ENCODE data around the gene SLC37A3.
"Not testable (repeated sequence)": the region's sequence is repeated elsewhere in the genome, so short reads cannot be mapped to it uniquely, and the experiment has no call there.

SLC37A3 gene

GRCh38 chr7:140325600-140325999, 72.7 kb downstream of the SLC37A3 start:
- no peak overlapping the region for H2BK15ac ChIP-seq (ENCODE audit: low read depth, poor library complexity, severe bottlenecking)
- no peak overlapping the region for H4K8ac ChIP-seq (ENCODE audit: low read length)
- H3K4ac ChIP-seq (ENCODE audit: low read depth in 1 of 2, low read length in 2 of 2), result no peak overlapping the region
- no peak overlapping the region for H3K14ac ChIP-seq (ENCODE audit: low read length in 2 of 2)
- H2BK5ac ChIP-seq (ENCODE audit: low read depth, low read length, poor library complexity, severe bottlenecking), result no peak overlapping the region
- H3K23ac ChIP-seq (ENCODE audit: low read length in 2 of 2), result no peak overlapping the region
- peak overlapping the region in 1 of 2 experiments; percentile 62 for H3K4me3 ChIP-seq (ENCODE audit: insufficient read depth in 1 of 2, low read depth in 1 of 2, low read length in 2 of 2)
- H2BK12ac ChIP-seq (ENCODE audit: low read length in 2 of 2), result no peak overlapping the region
- no peak for DNase-seq
- no peaks in the 10 kb centered on the region for H3K36me3 ChIP-seq (ENCODE audit: control insufficient read depth in 1 of 2, insufficient read depth in 2 of 2, low read depth in 1 of 2, low read length in 2 of 2)
- no peak overlapping the region for H3K27ac ChIP-seq (ENCODE audit: low read length, poor library complexity, severe bottlenecking)
- H3K9me3 ChIP-seq (ENCODE audit: control insufficient read depth, low read length), result no peaks in the 10 kb centered on the region
- H3K4me1 ChIP-seq (ENCODE audit: control insufficient read depth, insufficient read depth, low read depth, low read length), result peaks cover 4% of the 10 kb centered on the region
- no peak overlapping the region for H4K91ac ChIP-seq (ENCODE audit: low read length)
- H3K4me2 ChIP-seq (ENCODE audit: low read length, poor library complexity, severe bottlenecking), result no peak overlapping the region
- no peak overlapping the region for H3K18ac ChIP-seq (ENCODE audit: low read depth in 1 of 2, low read length in 2 of 2)
- no peaks in the 10 kb centered on the region for H3K27me3 ChIP-seq (ENCODE audit: control insufficient read depth in 1 of 2, insufficient read depth in 1 of 2, low read length in 2 of 2)
- peak overlapping the region; percentile 36 for H3K9ac ChIP-seq (ENCODE audit: low read length)
- H2BK120ac ChIP-seq (ENCODE audit: low read depth, low read length), result no peak overlapping the region
- no peaks in the 10 kb centered on the region for H3K79me1 ChIP-seq (replicated peaks; ENCODE audit: low read length, poor library complexity, severe bottlenecking)
- no peak overlapping the region for H2AFZ ChIP-seq (ENCODE audit: low read depth, low read length)
- 90% methylated on average over 8 of the region's 8 CpGs for WGBS
- H2AK5ac ChIP-seq (ENCODE audit: low read length, severe bottlenecking), result no peak overlapping the region

- Histone ChIP-seq H3K36me3 (ENCODE audit: control insufficient read depth in 1 of 2, insufficient read depth in 2 of 2, low read depth in 1 of 2, low read length in 2 of 2) (no peaks in the 10 kb centered on the region), H3K27ac (ENCODE audit: low read length, poor library complexity, severe bottlenecking) (no peak overlapping the region), H3K9ac (ENCODE audit: low read length) (no peak overlapping the region), H3K79me1 (replicated peaks; ENCODE audit: low read length, poor library complexity, severe bottlenecking) (no peaks in the 10 kb centered on the region), H2AK5ac (ENCODE audit: low read length, severe bottlenecking) (no peak overlapping the region), H3K18ac (ENCODE audit: low read depth in 1 of 2, low read length in 2 of 2) (no peak overlapping the region), H4K91ac (ENCODE audit: low read length) (no peak overlapping the region), H2BK15ac (ENCODE audit: low read depth, poor library complexity, severe bottlenecking) (no peak overlapping the region), H3K4ac (ENCODE audit: low read depth in 1 of 2, low read length in 2 of 2) (no peak overlapping the region), H2BK5ac (ENCODE audit: low read depth, low read length, poor library complexity, severe bottlenecking) (no peak overlapping the region), H3K14ac (ENCODE audit: low read length in 2 of 2) (no peak overlapping the region), H3K4me3 (ENCODE audit: insufficient read depth in 1 of 2, low read depth in 1 of 2, low read length in 2 of 2) (no peak overlapping the region), H3K23ac (ENCODE audit: low read length in 2 of 2) (no peak overlapping the region), H3K9me3 (ENCODE audit: control insufficient read depth, low read length) (no peaks in the 10 kb centered on the region), H3K4me1 (ENCODE audit: control insufficient read depth, insufficient read depth, low read depth, low read length) (peaks cover 4% of the 10 kb centered on the region), H3K27me3 (ENCODE audit: control insufficient read depth in 1 of 2, insufficient read depth in 1 of 2, low read length in 2 of 2) (no peaks in the 10 kb centered on the region), H4K8ac (ENCODE audit: low read length) (no peak overlapping the region), H2BK12ac (ENCODE audit: low read length in 2 of 2) (no peak overlapping the region), H3K4me2 (ENCODE audit: low read length, poor library complexity, severe bottlenecking) (no peak overlapping the region), H2AFZ (ENCODE audit: low read depth, low read length) (no peak overlapping the region), H2BK120ac (ENCODE audit: low read depth, low read length) (no peak overlapping the region)
- WGBS, result 97% methylated on average over 2 of the region's 2 CpGs
- no peak for DNase-seq
Observed at GRCh38 chr7:140324714-140325113, 73.6 kb downstream of the SLC37A3 start.

GRCh38 chr7:140322759-140323158, 75.6 kb downstream of the SLC37A3 start:
- no peak overlapping the region for H3K14ac ChIP-seq (ENCODE audit: low read length in 2 of 2)
- no peak overlapping the region for H2AFZ ChIP-seq (ENCODE audit: low read depth, low read length)
- H3K9ac ChIP-seq (ENCODE audit: low read length), result no peak overlapping the region
- H3K27me3 ChIP-seq (ENCODE audit: control insufficient read depth in 1 of 2, insufficient read depth in 1 of 2, low read length in 2 of 2), result no peaks in the 10 kb centered on the region
- no peak overlapping the region for H2BK12ac ChIP-seq (ENCODE audit: low read length in 2 of 2)
- H3K23ac ChIP-seq (ENCODE audit: low read length in 2 of 2), result no peak overlapping the region
- H4K91ac ChIP-seq (ENCODE audit: low read length), result no peak overlapping the region
- no peak overlapping the region for H3K4me2 ChIP-seq (ENCODE audit: low read length, poor library complexity, severe bottlenecking)
- H3K27ac ChIP-seq (ENCODE audit: low read length, poor library complexity, severe bottlenecking), result no peak overlapping the region
- H2BK120ac ChIP-seq (ENCODE audit: low read depth, low read length), result no peak overlapping the region
- no peak overlapping the region for H3K4me3 ChIP-seq (ENCODE audit: insufficient read depth in 1 of 2, low read depth in 1 of 2, low read length in 2 of 2)
- H3K9me3 ChIP-seq (ENCODE audit: control insufficient read depth, low read length), result no peaks in the 10 kb centered on the region
- H3K36me3 ChIP-seq (ENCODE audit: control insufficient read depth in 1 of 2, insufficient read depth in 2 of 2, low read depth in 1 of 2, low read length in 2 of 2), result no peaks in the 10 kb centered on the region
- no peak for DNase-seq
- no peak overlapping the region for H3K4ac ChIP-seq (ENCODE audit: low read depth in 1 of 2, low read length in 2 of 2)
- peak overlapping the region; percentile 46 for H4K8ac ChIP-seq (ENCODE audit: low read length)
- 26% methylated on average over 6 of the region's 6 CpGs for WGBS
- H2AK5ac ChIP-seq (ENCODE audit: low read length, severe bottlenecking), result no peak overlapping the region
- peaks cover 4% of the 10 kb centered on the region for H3K4me1 ChIP-seq (ENCODE audit: control insufficient read depth, insufficient read depth, low read depth, low read length)
- no peak overlapping the region for H2BK15ac ChIP-seq (ENCODE audit: low read depth, poor library complexity, severe bottlenecking)
- H3K79me1 ChIP-seq (replicated peaks; ENCODE audit: low read length, poor library complexity, severe bottlenecking), result no peaks in the 10 kb centered on the region
- H2BK5ac ChIP-seq (ENCODE audit: low read depth, low read length, poor library complexity, severe bottlenecking), result no peak overlapping the region
- no peak overlapping the region for H3K18ac ChIP-seq (ENCODE audit: low read depth in 1 of 2, low read length in 2 of 2)

- not testable (repeated sequence) for H3K9me3 ChIP-seq (ENCODE audit: control insufficient read depth, low read length); H3K4me3 ChIP-seq (ENCODE audit: insufficient read depth in 1 of 2, low read depth in 1 of 2, low read length in 2 of 2); H3K4me2 ChIP-seq (ENCODE audit: low read length, poor library complexity, severe bottlenecking); H2AK5ac ChIP-seq (ENCODE audit: low read length, severe bottlenecking); H3K36me3 ChIP-seq (ENCODE audit: control insufficient read depth in 1 of 2, insufficient read depth in 2 of 2, low read depth in 1 of 2, low read length in 2 of 2); H2BK120ac ChIP-seq (ENCODE audit: low read depth, low read length); H2BK5ac ChIP-seq (ENCODE audit: low read depth, low read length, poor library complexity, severe bottlenecking); H3K18ac ChIP-seq (ENCODE audit: low read depth in 1 of 2, low read length in 2 of 2); H3K23ac ChIP-seq (ENCODE audit: low read length in 2 of 2); H2BK12ac ChIP-seq (ENCODE audit: low read length in 2 of 2); DNase-seq; H4K8ac ChIP-seq (ENCODE audit: low read length); H3K4ac ChIP-seq (ENCODE audit: low read depth in 1 of 2, low read length in 2 of 2); H2BK15ac ChIP-seq (ENCODE audit: low read depth, poor library complexity, severe bottlenecking); H4K91ac ChIP-seq (ENCODE audit: low read length); H3K14ac ChIP-seq (ENCODE audit: low read length in 2 of 2); H3K4me1 ChIP-seq (ENCODE audit: control insufficient read depth, insufficient read depth, low read depth, low read length); H3K79me1 ChIP-seq (replicated peaks; ENCODE audit: low read length, poor library complexity, severe bottlenecking); H2AFZ ChIP-seq (ENCODE audit: low read depth, low read length); H3K27ac ChIP-seq (ENCODE audit: low read length, poor library complexity, severe bottlenecking); H3K9ac ChIP-seq (ENCODE audit: low read length); H3K27me3 ChIP-seq (ENCODE audit: control insufficient read depth in 1 of 2, insufficient read depth in 1 of 2, low read length in 2 of 2)
- WGBS, result 76% methylated on average over 3 of the region's 4 CpGs
Observed at GRCh38 chr7:140320078-140320477, 78.3 kb downstream of the SLC37A3 start.

Data from mesenchymal stem cell (in vitro differentiated cells and primary cell).